Right lobe of liver (tissue), 4 donors: ENCODE data around the gene ZBTB6.

ENCODE experiments used
- CTCF ChIP-seq, 4 donors: fragments of 200-600 bp in 3 of 4; fragments of 450-650 bp in 1 of 4; IDR thresholded peaks; one replicate each; pipeline versions ENCODE4 v1.5.1 to v1.8.0; 2016 to 2022; ENCODE audit warnings: antibody characterized with exemption in 4 of 4, mild to moderate bottlenecking in 2 of 4
- POLR2A ChIP-seq: fragments of 450-650 bp; IDR thresholded peaks from one replicate; pipeline ENCODE4 v1.6.1; 2017; ENCODE audit warnings: antibody characterized with exemption, mild to moderate bottlenecking
- donor health status: DM: no; HTN: no; CAD: no.
- donor health status: DM: no; HTN: no; CAD: no.
- donor health status: DM: no; HTN: yes; CAD: no.

DNA sequence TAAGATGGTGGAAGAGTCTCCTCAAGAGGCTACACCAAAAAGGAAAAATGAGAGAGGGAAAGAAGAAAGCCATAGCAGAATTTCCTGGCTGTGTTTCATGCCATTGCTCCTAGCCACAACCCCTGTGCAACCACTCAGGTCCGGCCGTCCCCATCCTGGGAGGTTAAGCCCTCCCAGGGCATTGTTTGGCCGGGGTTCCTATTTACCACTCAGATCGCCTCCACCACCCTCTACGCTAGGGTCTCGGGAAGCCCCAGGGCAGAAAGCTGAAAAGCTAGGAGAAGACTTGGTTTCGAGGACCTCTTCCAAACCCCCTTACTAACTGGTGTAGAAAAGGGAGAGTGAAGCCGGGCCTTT, 8.7 kb downstream of the ZBTB6 start:
- TF ChIP-seq CTCF (IDR thresholded peaks at IDR 0.05) (no peak), POLR2A (no peak)
